IMR-90 (cell line): ENCODE data around the gene CRYBA1. TPM values are rescaled to one million over a fixed set of nuclear protein-coding genes. Genes with fewer than 3 reads are reported as not detected.

Source experiments
- ATAC-seq: fragments of 200-7000 bp; cut with Tn5 transposase; 2 replicates; pipeline ENCODE4 v1.9.1; 2020; ENCODE audit warnings: low read depth, mild to moderate bottlenecking, moderate library complexity
- BruUV-seq: library from RNA; stranded (reverse); fragments of 400-500 nt; replicated peaks from 2 replicates; lab custom pipeline; 2021; lab: Mats Ljungman, UMichigan
- CTCF ChIA-PET: fragments of 300-600 bp; formaldehyde crosslinking; extraction: SDS; loops from one replicate; lab custom pipeline; 2021; ENCODE audit warnings: antibody characterized with exemption; lab: Yijun Ruan, JAX
- POLR2A ChIA-PET: fragments of 300-600 bp; sonication (Branson Sonifier 250); formaldehyde crosslinking; loops from one replicate; lab custom pipeline; 2022; ENCODE audit warnings: antibody characterized with exemption; ENCODE audit not compliant: unreplicated experiment; lab: Charles Lee
- DNase-seq: peaks from one replicate; pipeline ENCODE4 v3.0.0; 2013
- H2AFZ ChIP-seq: replicated peaks from 2 replicates; pipeline ENCODE3; 2013; ENCODE audit warnings: low read length, mild to moderate bottlenecking; ENCODE audit not compliant: poor library complexity
- H2AK5ac ChIP-seq: 2 replicates; pipeline ENCODE4 v1.6.1; 2013; ENCODE audit warnings: low read depth, low read length, inconsistent platforms
- H2AK9ac ChIP-seq: replicated peaks from 2 replicates; pipeline ENCODE3; 2013; ENCODE audit warnings: mild to moderate bottlenecking, low read depth, low read length, moderate library complexity; ENCODE audit not compliant: poor library complexity
- H2BK120ac ChIP-seq: 2 replicates; pipeline ENCODE4 v1.6.1; 2013; ENCODE audit warnings: low read depth, low read length, inconsistent platforms
- H2BK15ac ChIP-seq: 3 replicates; pipeline ENCODE4 v1.6.1; 2013; ENCODE audit warnings: low read depth, low read length, inconsistent platforms
- H2BK20ac ChIP-seq: 2 replicates; pipeline ENCODE4 v1.6.1; 2013; ENCODE audit warnings: low read depth, mild to moderate bottlenecking, inconsistent platforms, low read length, moderate library complexity
- H2BK5ac ChIP-seq: 2 replicates; pipeline ENCODE4 v1.6.1; 2013; ENCODE audit warnings: mild to moderate bottlenecking, low read depth, low read length, inconsistent platforms; ENCODE audit not compliant: poor library complexity, severe bottlenecking
- H3K14ac ChIP-seq: replicated peaks from 2 replicates; pipeline ENCODE4 v1.6.1; 2013; ENCODE audit warnings: low read depth, low read length, inconsistent platforms
- H3K18ac ChIP-seq: 2 replicates; pipeline ENCODE4 v1.6.1; 2013; ENCODE audit warnings: low read depth, low read length, control low read depth
- H3K23ac ChIP-seq: 2 replicates; pipeline ENCODE4 v1.6.1; 2013; ENCODE audit warnings: low read depth, low read length, inconsistent platforms
- H3K27ac ChIP-seq: 2 replicates; pipeline ENCODE4 v1.5.1; 2013; ENCODE audit warnings: mild to moderate bottlenecking, control low read depth, low read length; ENCODE audit not compliant: insufficient read depth
- H3K27me3 ChIP-seq: 2 replicates; pipeline ENCODE4 v1.6.1; 2013; ENCODE audit warnings: low read length; ENCODE audit not compliant: control insufficient read depth, insufficient read depth
- H3K36me3 ChIP-seq: 2 replicates; pipeline ENCODE4 v1.6.1; 2013; ENCODE audit warnings: low read length, mixed read lengths; ENCODE audit not compliant: control insufficient read depth, insufficient read depth
- H3K4ac ChIP-seq: 2 replicates; pipeline ENCODE4 v1.6.1; 2013; ENCODE audit warnings: low read depth, low read length, inconsistent platforms
- H3K4me1 ChIP-seq: 2 replicates; pipeline ENCODE4 v1.6.1; 2013; ENCODE audit warnings: low read length, mixed read lengths; ENCODE audit not compliant: control insufficient read depth, insufficient read depth
- H3K4me2 ChIP-seq: 2 replicates; pipeline ENCODE4 v1.6.1; 2013; ENCODE audit warnings: low read depth, mild to moderate bottlenecking, control low read depth, low read length, moderate library complexity
- H3K4me3 ChIP-seq: 2 replicates; pipeline ENCODE4 v1.5.1; 2013; ENCODE audit warnings: low read depth, mild to moderate bottlenecking, control low read depth, low read length, moderate library complexity; ENCODE audit not compliant: insufficient read depth
- H3K56ac ChIP-seq: 2 replicates; pipeline ENCODE4 v1.6.1; 2013; ENCODE audit warnings: low read length, inconsistent platforms; ENCODE audit not compliant: insufficient read depth; ENCODE audit errors: extremely low read depth
- H3K79me1 ChIP-seq, 2 experiments: 2 replicates each; pipeline ENCODE4 v1.6.1; 2013; ENCODE audit warnings: low read length in 2 of 2, inconsistent platforms in 1 of 2, low read depth in 1 of 2
- H3K9ac ChIP-seq: 2 replicates; pipeline ENCODE4 v1.6.1; 2013; ENCODE audit warnings: low read depth, low read length, control low read depth
- H3K9me1 ChIP-seq: 2 replicates; pipeline ENCODE4 v1.6.1; 2013; ENCODE audit warnings: low read length, inconsistent platforms; ENCODE audit not compliant: insufficient read depth
- H3K9me3 ChIP-seq: 2 replicates; pipeline ENCODE4 v1.6.1; 2013; ENCODE audit warnings: low read length; ENCODE audit not compliant: control insufficient read depth, insufficient read depth
- H4K20me1 ChIP-seq: 2 replicates; pipeline ENCODE4 v1.6.1; 2013; ENCODE audit warnings: low read length, inconsistent platforms; ENCODE audit not compliant: insufficient read depth
- H4K5ac ChIP-seq: 2 replicates; pipeline ENCODE4 v1.6.1; 2013; ENCODE audit warnings: mild to moderate bottlenecking, low read depth, low read length, control low read depth
- H4K8ac ChIP-seq, 2 experiments: 2 replicates each; pipeline ENCODE4 v1.6.1; 2013; ENCODE audit warnings: low read depth in 2 of 2, low read length in 2 of 2, control low read depth in 1 of 2, inconsistent platforms in 1 of 2
- H4K91ac ChIP-seq: 2 replicates; pipeline ENCODE4 v1.6.1; 2013; ENCODE audit warnings: low read depth, low read length, inconsistent platforms; ENCODE audit not compliant: insufficient read depth
- BHLHE40 ChIP-seq: fragments of 150-350 bp; IDR thresholded peaks from 2 replicates; pipeline ENCODE4 v1.6.1; 2016; ENCODE audit warnings: mild to moderate bottlenecking, low read depth, low read length
- CEBPB ChIP-seq: IDR thresholded peaks from 2 replicates; pipeline ENCODE4 v1.6.1; 2012; ENCODE audit warnings: low read depth, low read length, improper control_type of control experiment
- CHD1 ChIP-seq: IDR thresholded peaks from 2 replicates; pipeline ENCODE4 v1.6.1; 2012; ENCODE audit warnings: low read depth, low read length, improper control_type of control experiment
- FOS ChIP-seq: fragments of 150-350 bp; IDR thresholded peaks from 2 replicates; pipeline ENCODE4 v1.6.1; 2016; ENCODE audit warnings: low read depth, low read length
- MAZ ChIP-seq: IDR thresholded peaks from 2 replicates; pipeline ENCODE4 v1.6.1; 2012; ENCODE audit warnings: low read depth, mild to moderate bottlenecking, low read length, improper control_type of control experiment, moderate library complexity, borderline replicate concordance
- NFE2L2 ChIP-seq: fragments of 150-350 bp; IDR thresholded peaks from 2 replicates; pipeline ENCODE4 v1.6.1; 2016; ENCODE audit warnings: low read depth, mild to moderate bottlenecking, low read length
- POLR2A ChIP-seq: IDR thresholded peaks from 2 replicates; pipeline ENCODE4 v1.6.1; 2012; ENCODE audit warnings: mild to moderate bottlenecking, low read depth, low read length
- RAD21 ChIP-seq: IDR thresholded peaks from 2 replicates; pipeline ENCODE4 v1.6.1; 2012; ENCODE audit warnings: low read length, improper control_type of control experiment
- RCOR1 ChIP-seq: IDR thresholded peaks from 2 replicates; pipeline ENCODE4 v1.6.1; 2012; ENCODE audit warnings: mild to moderate bottlenecking, low read length, improper control_type of control experiment; ENCODE audit not compliant: insufficient replicate concordance
- RFX5 ChIP-seq: IDR thresholded peaks from 2 replicates; pipeline ENCODE4 v1.8.0; 2012; ENCODE audit warnings: low read depth, mild to moderate bottlenecking, low read length, moderate library complexity
- SMC3 ChIP-seq: fragments of 150-350 bp; IDR thresholded peaks from 2 replicates; pipeline ENCODE4 v1.6.1; 2016; ENCODE audit warnings: low read depth, mild to moderate bottlenecking, antibody characterized with exemption, low read length, moderate library complexity
- WGBS, 2 experiments: methylation state at CpG; one replicate each; pipeline versions ENCODE4 v1.1.5 to v1.1.7; 2013; ENCODE audit warnings: missing lambda C conversion rate in 2 of 2; ENCODE audit not compliant: insufficient read length in 1 of 2; ENCODE audit errors: extremely low coverage in 2 of 2; 5-methylcytosine and 5-hydroxymethylcytosine counted together
- dilution Hi-C: fragments of 300-500 bp; cut with HindIII; formaldehyde crosslinking; loops from one replicate; pipeline ENCODE4 v1.14.3; 2018; ENCODE audit warnings: low sequenced_read_pairs; ENCODE audit not compliant: unreplicated experiment
- in situ Hi-C: fragments of 300-500 bp; cut with MboI; formaldehyde crosslinking; loops from 3 replicates; pipeline ENCODE4 v1.14.3; 2019; ENCODE audit warnings: low sequenced_read_pairs, inconsistent platforms, mixed read lengths
- intact Hi-C: fragments of 100-400 bp; cut with micrococcal nuclease; formaldehyde crosslinking; loops from 2 replicates; pipeline ENCODE4 v1.10.0; 2022
- polyA plus RNA-seq, 3 experiments: library from polyadenylated mRNA; depleted of rRNA; stranded (reverse); fragments of >200 nt; gene quantifications; 2 replicates each; pipeline ENCODE4 v1.2.3, GENCODE V29; 2012; ENCODE audit warnings: low replicate concordance in 1 of 3
- total RNA-seq: library from RNA; depleted of rRNA; stranded (reverse); fragments of >200 nt; gene quantifications from 2 replicates; pipeline ENCODE4 v1.2.3, GENCODE V29; 2012
- TF ChIP-seq, protein P1 (sequence below): conservative IDR thresholded peaks from 2 replicates; pipeline ENCODE4 v1.5.1; 2012; ENCODE audit warnings: mild to moderate bottlenecking, low read depth, low read length, improper control_type of control experiment
- TF ChIP-seq, protein P2 (sequence below): fragments of 150-350 bp; IDR thresholded peaks from 2 replicates; pipeline ENCODE4 v1.6.1; 2017; ENCODE audit warnings: mild to moderate bottlenecking, antibody characterized with exemption, low read length, low read depth
- TF ChIP-seq, protein P3 (sequence below): fragments of 150-350 bp; IDR thresholded peaks from 2 replicates; pipeline ENCODE4 v1.6.1; 2016; ENCODE audit warnings: low read depth, mild to moderate bottlenecking, low read length, moderate library complexity, borderline replicate concordance

Gene CRYBA1
- total and polyA plus RNA-seq, 2 of the 4 experiments (the other 2 are of a cell fraction), result not detected

DNA sequence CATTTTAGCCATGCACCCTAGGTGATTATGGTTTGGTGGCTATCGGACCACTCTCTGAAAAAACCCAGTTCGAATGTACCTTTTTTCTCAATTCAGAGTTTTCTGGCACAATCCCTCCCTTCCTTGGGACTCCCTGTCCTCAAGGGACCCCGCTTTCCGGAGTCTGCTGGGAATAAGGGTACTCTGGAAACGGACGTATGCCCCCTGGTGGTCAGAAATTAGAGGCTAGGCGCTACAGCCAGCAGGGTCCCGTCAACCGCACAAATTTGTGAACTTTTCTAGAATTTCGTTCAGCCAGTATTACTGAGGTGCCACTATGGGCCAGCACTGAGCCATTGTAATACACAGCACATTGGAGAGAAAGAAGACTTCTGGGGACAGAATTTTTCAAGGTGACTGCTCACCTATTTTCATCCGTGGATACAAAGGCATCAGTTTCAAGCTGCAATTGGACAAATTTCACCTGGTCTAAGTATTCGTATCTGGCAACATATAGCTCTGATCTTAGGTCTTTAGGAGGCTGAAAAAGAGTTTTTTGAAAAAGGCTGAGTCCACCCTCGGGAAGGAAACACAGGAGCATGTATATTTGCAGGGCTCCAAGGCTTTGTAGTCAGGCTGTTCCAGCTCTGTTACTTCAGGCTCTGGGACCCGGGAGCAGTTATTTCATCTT lies 27.1 kb upstream of the CRYBA1 start:
- ATAC-seq (peak; percentile 98), DNase-seq (peak; percentile 83)
- H3K4ac ChIP-seq, result no peak overlapping the region; the same call in 1 of the 2 replicates
- no peak overlapping the region for H2BK120ac ChIP-seq
- ChIA-PET CTCF (interaction anchor here (0.6 to 4.2 kb wide), 18 partner anchors 10 to 248 kb away, joined by 3 to 56 read pairs (median 4); partner anchors contain the start of gene MYO18A), POLR2A (interaction anchor here (0.5 kb wide), 1 partner anchor 38 kb away, joined by 3 read pairs; no protein-coding TSS in a partner anchor)
- no peak overlapping the region for H3K4me3 ChIP-seq
- peak overlapping the region in 1 of 2 experiments; percentile 42; a peak in 1 of 4 replicates for H4K8ac ChIP-seq
- H3K23ac ChIP-seq, result no peak overlapping the region
- H3K18ac ChIP-seq, result no peak overlapping the region
- no peaks in the 10 kb centered on the region for H3K36me3 ChIP-seq
- intact Hi-C loops (loop anchor here (1.0 kb wide), 4 partner anchors 39 to 95 kb away; partner anchors contain the start of gene MYO18A), dilution Hi-C loops (no loop called here), in situ Hi-C loops (loop anchor here (5.0 kb wide), 1 partner anchor 72 kb away; no protein-coding TSS in a partner anchor)
- no peak overlapping the region for H4K5ac ChIP-seq
- H3K4me2 ChIP-seq, result 0 out of 2 replicates have a peak overlapping the region, but pooled peaks have one; percentile 33
- H3K27ac ChIP-seq, result no peak overlapping the region
- H3K79me1 ChIP-seq, result no peaks in the 10 kb centered on the region
- no peak overlapping the region for H2AK5ac ChIP-seq
- peak overlapping the region; percentile 80 for H2AFZ ChIP-seq
- no peak overlapping the region; the same call in 1 of the 2 replicates for H3K14ac ChIP-seq
- no TSS peak for BruUV-seq
- H4K20me1 ChIP-seq, result no peaks in the 10 kb centered on the region
- no peak overlapping the region for H2BK15ac ChIP-seq
- H2AK9ac ChIP-seq, result no peak overlapping the region
- H3K56ac ChIP-seq, result no peak overlapping the region
- H3K9me1 ChIP-seq, result peaks cover 3% of the 10 kb centered on the region; the same call in 1 of the 2 replicates
- H2BK5ac ChIP-seq, result no peak overlapping the region
- no peak overlapping the region; the same call in 1 of the 2 replicates for H3K9ac ChIP-seq
- H4K91ac ChIP-seq, result no peak overlapping the region
- H2BK20ac ChIP-seq, result no peak overlapping the region; the same call in 1 of the 2 replicates
- 2% methylated on average over 8 of the region's 14 CpGs; no CpG with 5 or more reads in 1 of the 2 experiments for whole genome bisulfite sequencing, 2 experiments
- H3K27me3 ChIP-seq, result no peaks in the 10 kb centered on the region
- H3K4me1 ChIP-seq, result no peaks in the 10 kb centered on the region; the same call in 1 of the 2 replicates
- no peaks in the 10 kb centered on the region for H3K9me3 ChIP-seq
- TF ChIP-seq POLR2A (no peak), RFX5 (no peak), BHLHE40 (no peak), SMC3 (peak; percentile 92), FOS (no peak), RCOR1 (no peak), CHD1 (no peak), MAZ (peak; percentile 47; the same call in 1 of the 2 replicates), NFE2L2 (no peak), RAD21 (peak; percentile 76), CEBPB (no peak)
- TF ChIP-seq, protein P1, sequence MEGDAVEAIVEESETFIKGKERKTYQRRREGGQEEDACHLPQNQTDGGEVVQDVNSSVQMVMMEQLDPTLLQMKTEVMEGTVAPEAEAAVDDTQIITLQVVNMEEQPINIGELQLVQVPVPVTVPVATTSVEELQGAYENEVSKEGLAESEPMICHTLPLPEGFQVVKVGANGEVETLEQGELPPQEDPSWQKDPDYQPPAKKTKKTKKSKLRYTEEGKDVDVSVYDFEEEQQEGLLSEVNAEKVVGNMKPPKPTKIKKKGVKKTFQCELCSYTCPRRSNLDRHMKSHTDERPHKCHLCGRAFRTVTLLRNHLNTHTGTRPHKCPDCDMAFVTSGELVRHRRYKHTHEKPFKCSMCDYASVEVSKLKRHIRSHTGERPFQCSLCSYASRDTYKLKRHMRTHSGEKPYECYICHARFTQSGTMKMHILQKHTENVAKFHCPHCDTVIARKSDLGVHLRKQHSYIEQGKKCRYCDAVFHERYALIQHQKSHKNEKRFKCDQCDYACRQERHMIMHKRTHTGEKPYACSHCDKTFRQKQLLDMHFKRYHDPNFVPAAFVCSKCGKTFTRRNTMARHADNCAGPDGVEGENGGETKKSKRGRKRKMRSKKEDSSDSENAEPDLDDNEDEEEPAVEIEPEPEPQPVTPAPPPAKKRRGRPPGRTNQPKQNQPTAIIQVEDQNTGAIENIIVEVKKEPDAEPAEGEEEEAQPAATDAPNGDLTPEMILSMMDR, result peak; percentile 98
- TF ChIP-seq, protein P2, sequence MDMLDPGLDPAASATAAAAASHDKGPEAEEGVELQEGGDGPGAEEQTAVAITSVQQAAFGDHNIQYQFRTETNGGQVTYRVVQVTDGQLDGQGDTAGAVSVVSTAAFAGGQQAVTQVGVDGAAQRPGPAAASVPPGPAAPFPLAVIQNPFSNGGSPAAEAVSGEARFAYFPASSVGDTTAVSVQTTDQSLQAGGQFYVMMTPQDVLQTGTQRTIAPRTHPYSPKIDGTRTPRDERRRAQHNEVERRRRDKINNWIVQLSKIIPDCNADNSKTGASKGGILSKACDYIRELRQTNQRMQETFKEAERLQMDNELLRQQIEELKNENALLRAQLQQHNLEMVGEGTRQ, result no peak
- TF ChIP-seq, protein P3, sequence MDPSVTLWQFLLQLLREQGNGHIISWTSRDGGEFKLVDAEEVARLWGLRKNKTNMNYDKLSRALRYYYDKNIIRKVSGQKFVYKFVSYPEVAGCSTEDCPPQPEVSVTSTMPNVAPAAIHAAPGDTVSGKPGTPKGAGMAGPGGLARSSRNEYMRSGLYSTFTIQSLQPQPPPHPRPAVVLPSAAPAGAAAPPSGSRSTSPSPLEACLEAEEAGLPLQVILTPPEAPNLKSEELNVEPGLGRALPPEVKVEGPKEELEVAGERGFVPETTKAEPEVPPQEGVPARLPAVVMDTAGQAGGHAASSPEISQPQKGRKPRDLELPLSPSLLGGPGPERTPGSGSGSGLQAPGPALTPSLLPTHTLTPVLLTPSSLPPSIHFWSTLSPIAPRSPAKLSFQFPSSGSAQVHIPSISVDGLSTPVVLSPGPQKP, result no peak
